Measurements from ENCODE around the gene SELPLG.

- TF ChIP-seq CTCF (IDR thresholded peaks at IDR 0.05; ENCODE audit: poor library complexity) (no peak), EZH2 (IDR thresholded peaks at IDR 0.05; ENCODE audit: borderline replicate concordance) (no peak), EZH2phosphoT487 (IDR thresholded peaks at IDR 0.05; ENCODE audit: low read depth, severe bottlenecking, unreplicated experiment) (no peak)
Observed at GRCh38 chr12:108681317-108681716, 47.6 kb upstream of the SELPLG start.

All from hepatocyte (in vitro differentiated cells).